ENCODE results near the gene UNC5A. TPM values are rescaled to one million over a fixed set of nuclear protein-coding genes. Genes with fewer than 3 reads are reported as not detected.

UNC5A gene
- total and polyA plus RNA-seq, 10 of the 15 experiments (the other 5 are each of a cell fraction or from before 2014, with no cell fraction given): not detected

GRCh38 chr5:176784218-176785165, 25.9 kb upstream of the UNC5A start:
- in situ Hi-C loops (cut with MboI): no loop called here
- Histone ChIP-seq H3K79me2 (ENCODE audit: control insufficient read depth, insufficient read depth, low read length) (no peaks in the 10 kb centered on the region), H2AFZ (ENCODE audit: control insufficient read depth, low read depth, low read length) (no peak overlapping the region), H3K4me2 (ENCODE audit: control insufficient read depth, insufficient read depth) (no peak overlapping the region), H4K20me1 (ENCODE audit: control insufficient read depth, insufficient read depth) (no peaks in the 10 kb centered on the region), H3K4me1 (ENCODE audit: control insufficient read depth, insufficient read depth, low read length) (no peaks in the 10 kb centered on the region), H3K27me3 (replicated peaks in 1 of 2; ENCODE audit: control insufficient read depth in 2 of 2, insufficient read depth in 2 of 2, low read length in 1 of 2) (peaks cover 0 to 2% of the 10 kb centered on the region in 2 experiments; a peak in 1 of 4 replicates), H3K9ac (ENCODE audit: control insufficient read depth, insufficient read depth, low read length) (no peak overlapping the region), H3K9me3 (replicated peaks; ENCODE audit: control insufficient read depth, insufficient read depth, low read length) (no peaks in the 10 kb centered on the region), H3K36me3 (ENCODE audit: control insufficient read depth in 2 of 2, insufficient read depth in 2 of 2, low read length in 1 of 2) (no peaks in the 10 kb centered on the region), H3K4me3 (no peak overlapping the region), H3K27ac (ENCODE audit: control insufficient read depth, insufficient read depth) (no peak overlapping the region)
- ChIA-PET SMC1A (ENCODE audit: uncharacterized antibody, unreplicated experiment) (no interaction called here), RAD21 (ENCODE audit: unreplicated experiment) (no interaction called here), POLR2A (no interaction called here), CTCF (interaction anchor here (1.4 kb wide), 1 partner anchor 124 kb away, joined by 4 read pairs; no protein-coding TSS in a partner anchor)
- ATAC-seq (no peak), DNase-seq (ENCODE audit: low read depth, low spot score) (no peak), FAIRE-seq (no peak)
- intact Hi-C loops (cut with micrococcal nuclease; ENCODE audit: unreplicated experiment): no loop called here
- BruUV-seq (replicated peaks): no TSS peak
- WGBS (ENCODE audit: insufficient coverage, insufficient replicate concordance, low lambda C conversion rate, missing lambda C conversion rate): 12% methylated on average over 15 of the region's 15 CpGs
- TF ChIP-seq CHD4 (IDR thresholded peaks at IDR 0.05) (no peak), PAX5 (IDR thresholded peaks at IDR 0.05; ENCODE audit: borderline replicate concordance, low read depth, low read length) (no peak), ZZZ3 (IDR thresholded peaks at IDR 0.05; ENCODE audit: control insufficient read depth, insufficient read length, low read depth) (no peak), ELK1 (IDR thresholded peaks at IDR 0.05; ENCODE audit: low read depth, low read length) (no peak), ZNF622 (IDR thresholded peaks at IDR 0.05) (no peak), SIN3A (IDR thresholded peaks at IDR 0.05; ENCODE audit: low read depth, low read length) (no peak), E2F8 (IDR thresholded peaks at IDR 0.05; ENCODE audit: low read depth, partially characterized antibody) (no peak), GABPA (IDR thresholded peaks at IDR 0.05; ENCODE audit: low read depth) (no peak), NKRF (conservative IDR thresholded peaks at IDR 0.05) (no peak)
- TF ChIP-seq, protein P1, sequence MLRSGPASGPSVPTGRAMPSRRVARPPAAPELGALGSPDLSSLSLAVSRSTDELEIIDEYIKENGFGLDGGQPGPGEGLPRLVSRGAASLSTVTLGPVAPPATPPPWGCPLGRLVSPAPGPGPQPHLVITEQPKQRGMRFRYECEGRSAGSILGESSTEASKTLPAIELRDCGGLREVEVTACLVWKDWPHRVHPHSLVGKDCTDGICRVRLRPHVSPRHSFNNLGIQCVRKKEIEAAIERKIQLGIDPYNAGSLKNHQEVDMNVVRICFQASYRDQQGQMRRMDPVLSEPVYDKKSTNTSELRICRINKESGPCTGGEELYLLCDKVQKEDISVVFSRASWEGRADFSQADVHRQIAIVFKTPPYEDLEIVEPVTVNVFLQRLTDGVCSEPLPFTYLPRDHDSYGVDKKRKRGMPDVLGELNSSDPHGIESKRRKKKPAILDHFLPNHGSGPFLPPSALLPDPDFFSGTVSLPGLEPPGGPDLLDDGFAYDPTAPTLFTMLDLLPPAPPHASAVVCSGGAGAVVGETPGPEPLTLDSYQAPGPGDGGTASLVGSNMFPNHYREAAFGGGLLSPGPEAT (IDR thresholded peaks at IDR 0.05; ENCODE audit: low read depth): no peak
- TF ChIP-seq, protein P2, sequence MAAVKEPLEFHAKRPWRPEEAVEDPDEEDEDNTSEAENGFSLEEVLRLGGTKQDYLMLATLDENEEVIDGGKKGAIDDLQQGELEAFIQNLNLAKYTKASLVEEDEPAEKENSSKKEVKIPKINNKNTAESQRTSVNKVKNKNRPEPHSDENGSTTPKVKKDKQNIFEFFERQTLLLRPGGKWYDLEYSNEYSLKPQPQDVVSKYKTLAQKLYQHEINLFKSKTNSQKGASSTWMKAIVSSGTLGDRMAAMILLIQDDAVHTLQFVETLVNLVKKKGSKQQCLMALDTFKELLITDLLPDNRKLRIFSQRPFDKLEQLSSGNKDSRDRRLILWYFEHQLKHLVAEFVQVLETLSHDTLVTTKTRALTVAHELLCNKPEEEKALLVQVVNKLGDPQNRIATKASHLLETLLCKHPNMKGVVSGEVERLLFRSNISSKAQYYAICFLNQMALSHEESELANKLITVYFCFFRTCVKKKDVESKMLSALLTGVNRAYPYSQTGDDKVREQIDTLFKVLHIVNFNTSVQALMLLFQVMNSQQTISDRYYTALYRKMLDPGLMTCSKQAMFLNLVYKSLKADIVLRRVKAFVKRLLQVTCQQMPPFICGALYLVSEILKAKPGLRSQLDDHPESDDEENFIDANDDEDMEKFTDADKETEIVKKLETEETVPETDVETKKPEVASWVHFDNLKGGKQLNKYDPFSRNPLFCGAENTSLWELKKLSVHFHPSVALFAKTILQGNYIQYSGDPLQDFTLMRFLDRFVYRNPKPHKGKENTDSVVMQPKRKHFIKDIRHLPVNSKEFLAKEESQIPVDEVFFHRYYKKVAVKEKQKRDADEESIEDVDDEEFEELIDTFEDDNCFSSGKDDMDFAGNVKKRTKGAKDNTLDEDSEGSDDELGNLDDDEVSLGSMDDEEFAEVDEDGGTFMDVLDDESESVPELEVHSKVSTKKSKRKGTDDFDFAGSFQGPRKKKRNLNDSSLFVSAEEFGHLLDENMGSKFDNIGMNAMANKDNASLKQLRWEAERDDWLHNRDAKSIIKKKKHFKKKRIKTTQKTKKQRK (IDR thresholded peaks at IDR 0.05; ENCODE audit: low read depth, low read length): no peak

Data from GM12878 (cell line).